BE2C (cell line): ENCODE measurements around the gene CLIC6. TPM values are rescaled to one million over a fixed set of nuclear protein-coding genes. Genes with fewer than 3 reads are reported as not detected.

ENCODE experiments used
- DNase-seq: peaks from one replicate; pipeline ENCODE4 v3.0.0-alpha.2; 2020
- H3K27me3 ChIP-seq: fragments of 250-450 bp; sonication (Bioruptor Pico); 2 replicates; pipeline ENCODE4 v1.5.1; 2020; ENCODE audit warnings: mild to moderate bottlenecking
- H3K36me3 ChIP-seq: fragments of 250-450 bp; sonication (Bioruptor Pico); 2 replicates; pipeline ENCODE4 v1.5.1; 2020; ENCODE audit warnings: mild to moderate bottlenecking
- H3K4me1 ChIP-seq: fragments of 250-450 bp; sonication (Bioruptor Pico); 2 replicates; pipeline ENCODE4 v1.5.1; 2020
- H3K4me3 ChIP-seq: 2 replicates; pipeline ENCODE4 v1.5.1; 2011; ENCODE audit warnings: low read depth, low read length
- H3K9me3 ChIP-seq: fragments of 250-450 bp; sonication (Bioruptor Pico); 2 replicates; pipeline ENCODE4 v1.5.1; 2020
- polyA plus RNA-seq: library from polyadenylated mRNA; unstranded; fragments of >200 nt; gene quantifications from one replicate; pipeline ENCODE4 v1.2.1, GENCODE V29; 2012; ENCODE audit warnings: low read depth, missing spikeins; ENCODE audit not compliant: insufficient read length, insufficient read depth
- TF ChIP-seq, protein P1 (sequence below): IDR thresholded peaks from 2 replicates; pipeline ENCODE4 v1.5.1; 2012; ENCODE audit warnings: mild to moderate bottlenecking, low read depth, low read length

The CLIC6 gene
- not detected for polyA plus RNA-seq

GRCh38 chr21:34668803-34669148, at the start of gene CLIC6:
TSS of gene CLIC6 (plus strand) at chr21:34668994. CDS start at chr21:34669389, 395 bp downstream.
- no peak for DNase-seq
- TF ChIP-seq, protein P1, sequence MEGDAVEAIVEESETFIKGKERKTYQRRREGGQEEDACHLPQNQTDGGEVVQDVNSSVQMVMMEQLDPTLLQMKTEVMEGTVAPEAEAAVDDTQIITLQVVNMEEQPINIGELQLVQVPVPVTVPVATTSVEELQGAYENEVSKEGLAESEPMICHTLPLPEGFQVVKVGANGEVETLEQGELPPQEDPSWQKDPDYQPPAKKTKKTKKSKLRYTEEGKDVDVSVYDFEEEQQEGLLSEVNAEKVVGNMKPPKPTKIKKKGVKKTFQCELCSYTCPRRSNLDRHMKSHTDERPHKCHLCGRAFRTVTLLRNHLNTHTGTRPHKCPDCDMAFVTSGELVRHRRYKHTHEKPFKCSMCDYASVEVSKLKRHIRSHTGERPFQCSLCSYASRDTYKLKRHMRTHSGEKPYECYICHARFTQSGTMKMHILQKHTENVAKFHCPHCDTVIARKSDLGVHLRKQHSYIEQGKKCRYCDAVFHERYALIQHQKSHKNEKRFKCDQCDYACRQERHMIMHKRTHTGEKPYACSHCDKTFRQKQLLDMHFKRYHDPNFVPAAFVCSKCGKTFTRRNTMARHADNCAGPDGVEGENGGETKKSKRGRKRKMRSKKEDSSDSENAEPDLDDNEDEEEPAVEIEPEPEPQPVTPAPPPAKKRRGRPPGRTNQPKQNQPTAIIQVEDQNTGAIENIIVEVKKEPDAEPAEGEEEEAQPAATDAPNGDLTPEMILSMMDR = no peak
- Histone ChIP-seq H3K36me3 (no peaks in the 10 kb centered on the region), H3K4me3 (no peak within 1 kb of the TSS), H3K9me3 (no peaks in the 10 kb centered on the region), H3K4me1 (no peaks in the 10 kb centered on the region), H3K27me3 (peaks cover 28% of the 10 kb centered on the region)

- no peaks in the 10 kb centered on the region for H3K9me3 ChIP-seq
- H3K36me3 ChIP-seq = no peaks in the 10 kb centered on the region
- H3K4me3 ChIP-seq = no peak overlapping the region
- DNase-seq = no peak
- H3K4me1 ChIP-seq = no peaks in the 10 kb centered on the region
- TF ChIP-seq, protein P1 = no peak
- H3K27me3 ChIP-seq = peaks cover 35% of the 10 kb centered on the region
Observed at GRCh38 chr21:34619841-34620665, 48.7 kb upstream of the CLIC6 start.

- Histone ChIP-seq H3K4me3 (no peak overlapping the region), H3K36me3 (no peaks in the 10 kb centered on the region), H3K4me1 (no peaks in the 10 kb centered on the region), H3K27me3 (peaks cover 43% of the 10 kb centered on the region), H3K9me3 (no peaks in the 10 kb centered on the region)
- TF ChIP-seq, protein P1 = no peak
- no peak for DNase-seq
Observed at GRCh38 chr21:34621434-34622350, 47.1 kb upstream of the CLIC6 start.

- TF ChIP-seq, protein P1 = no peak
- Histone ChIP-seq H3K36me3 (no peaks in the 10 kb centered on the region), H3K27me3 (peaks cover 28% of the 10 kb centered on the region), H3K4me3 (no peak overlapping the region), H3K9me3 (no peaks in the 10 kb centered on the region), H3K4me1 (no peaks in the 10 kb centered on the region)
- DNase-seq = no peak
Observed at GRCh38 chr21:34623516-34623915, 45.3 kb upstream of the CLIC6 start.

DNA sequence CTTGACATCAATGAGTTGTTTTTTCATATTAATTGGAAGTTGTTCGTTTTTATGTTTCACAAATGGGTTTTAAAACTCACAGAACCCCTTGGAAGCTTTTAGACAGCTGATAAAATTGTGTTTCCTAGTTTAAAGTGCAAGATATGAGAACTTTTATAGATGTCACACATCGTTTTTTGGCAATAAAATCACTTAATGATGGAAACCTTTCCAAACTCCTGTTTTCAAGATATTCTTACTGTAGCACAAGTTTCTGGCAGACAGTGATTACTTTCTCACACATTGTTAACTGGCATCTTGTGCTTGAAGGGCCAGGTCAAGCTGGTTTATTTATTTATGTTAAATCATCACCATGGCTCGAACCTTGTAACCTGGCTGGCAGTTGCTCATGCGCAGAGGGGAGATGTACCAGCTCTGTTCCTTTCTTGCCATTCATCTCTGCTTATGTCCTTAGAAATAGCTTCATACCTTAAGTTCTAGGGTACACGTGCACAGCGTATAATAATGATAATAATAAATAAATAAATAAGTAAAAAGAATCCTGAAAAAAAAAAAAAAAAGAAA, 43.7 kb upstream of the CLIC6 start:
- H3K4me1 ChIP-seq = no peaks in the 10 kb centered on the region
- TF ChIP-seq, protein P1 = no peak
- no peak overlapping the region for H3K4me3 ChIP-seq
- no peaks in the 10 kb centered on the region for H3K36me3 ChIP-seq
- peaks cover 17% of the 10 kb centered on the region for H3K27me3 ChIP-seq
- H3K9me3 ChIP-seq = no peaks in the 10 kb centered on the region
- DNase-seq = no peak
